ENCODE results near the gene DYNC1LI2. TPM values are rescaled to one million over a fixed set of nuclear protein-coding genes. Genes with fewer than 3 reads are reported as not detected.

The DYNC1LI2 gene
- total and polyA plus RNA-seq, 9 of the 15 experiments (the other 6 are each of a cell fraction or from before 2014, with no cell fraction given), result 5.1 to 48.9 (median 38.2) TPM

DNA sequence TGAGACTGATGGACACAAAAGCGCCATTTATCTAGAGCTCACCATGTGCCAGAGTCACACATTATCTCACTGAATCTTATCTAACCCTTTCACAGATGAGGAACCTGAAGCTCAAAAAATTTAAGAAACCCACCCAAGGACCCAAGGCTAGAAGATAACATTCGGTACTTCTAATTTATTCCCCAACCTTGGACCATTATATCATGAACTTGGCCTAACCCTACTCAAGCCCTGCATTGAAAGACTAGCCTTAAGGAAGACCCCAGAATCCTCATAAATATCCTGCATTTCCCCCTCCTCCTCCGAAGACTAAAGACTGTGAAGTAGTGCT, 548 bp upstream of the DYNC1LI2 start (continued):
- TF ChIP-seq, protein P1, sequence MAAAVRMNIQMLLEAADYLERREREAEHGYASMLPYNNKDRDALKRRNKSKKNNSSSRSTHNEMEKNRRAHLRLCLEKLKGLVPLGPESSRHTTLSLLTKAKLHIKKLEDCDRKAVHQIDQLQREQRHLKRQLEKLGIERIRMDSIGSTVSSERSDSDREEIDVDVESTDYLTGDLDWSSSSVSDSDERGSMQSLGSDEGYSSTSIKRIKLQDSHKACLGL (CRISPR knock-in tag; IDR thresholded peaks at IDR 0.05; ENCODE audit: borderline replicate concordance, poor library complexity, severe bottlenecking), result no peak
- TF ChIP-seq BRF1 (IDR thresholded peaks at IDR 0.05; ENCODE audit: borderline replicate concordance, extremely low read depth, insufficient read length) (no peak), MTA2 (IDR thresholded peaks at IDR 0.05; ENCODE audit: low read depth) (no peak), ZNF76 (CRISPR knock-in tag; IDR thresholded peaks at IDR 0.05; ENCODE audit: borderline replicate concordance) (no peak), ZZZ3 (IDR thresholded peaks at IDR 0.05) (no peak), NCOA6 (IDR thresholded peaks at IDR 0.05) (0 out of 2 replicates have a peak, but pooled peaks have one; percentile 36)
- TF ChIP-seq, protein P2, sequence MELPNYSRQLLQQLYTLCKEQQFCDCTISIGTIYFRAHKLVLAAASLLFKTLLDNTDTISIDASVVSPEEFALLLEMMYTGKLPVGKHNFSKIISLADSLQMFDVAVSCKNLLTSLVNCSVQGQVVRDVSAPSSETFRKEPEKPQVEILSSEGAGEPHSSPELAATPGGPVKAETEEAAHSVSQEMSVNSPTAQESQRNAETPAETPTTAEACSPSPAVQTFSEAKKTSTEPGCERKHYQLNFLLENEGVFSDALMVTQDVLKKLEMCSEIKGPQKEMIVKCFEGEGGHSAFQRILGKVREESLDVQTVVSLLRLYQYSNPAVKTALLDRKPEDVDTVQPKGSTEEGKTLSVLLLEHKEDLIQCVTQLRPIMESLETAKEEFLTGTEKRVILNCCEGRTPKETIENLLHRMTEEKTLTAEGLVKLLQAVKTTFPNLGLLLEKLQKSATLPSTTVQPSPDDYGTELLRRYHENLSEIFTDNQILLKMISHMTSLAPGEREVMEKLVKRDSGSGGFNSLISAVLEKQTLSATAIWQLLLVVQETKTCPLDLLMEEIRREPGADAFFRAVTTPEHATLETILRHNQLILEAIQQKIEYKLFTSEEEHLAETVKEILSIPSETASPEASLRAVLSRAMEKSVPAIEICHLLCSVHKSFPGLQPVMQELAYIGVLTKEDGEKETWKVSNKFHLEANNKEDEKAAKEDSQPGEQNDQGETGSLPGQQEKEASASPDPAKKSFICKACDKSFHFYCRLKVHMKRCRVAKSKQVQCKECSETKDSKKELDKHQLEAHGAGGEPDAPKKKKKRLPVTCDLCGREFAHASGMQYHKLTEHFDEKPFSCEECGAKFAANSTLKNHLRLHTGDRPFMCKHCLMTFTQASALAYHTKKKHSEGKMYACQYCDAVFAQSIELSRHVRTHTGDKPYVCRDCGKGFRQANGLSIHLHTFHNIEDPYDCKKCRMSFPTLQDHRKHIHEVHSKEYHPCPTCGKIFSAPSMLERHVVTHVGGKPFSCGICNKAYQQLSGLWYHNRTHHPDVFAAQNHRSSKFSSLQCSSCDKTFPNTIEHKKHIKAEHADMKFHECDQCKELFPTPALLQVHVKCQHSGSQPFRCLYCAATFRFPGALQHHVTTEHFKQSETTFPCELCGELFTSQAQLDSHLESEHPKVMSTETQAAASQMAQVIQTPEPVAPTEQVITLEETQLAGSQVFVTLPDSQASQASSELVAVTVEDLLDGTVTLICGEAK (IDR thresholded peaks at IDR 0.05), result 0 out of 2 replicates have a peak, but pooled peaks have one; percentile 40
- TF ChIP-seq, protein P2 (CRISPR knock-in tag; IDR thresholded peaks at IDR 0.05), result no peak

All from K562 (cell line).